A673 (cell line): ENCODE data around the gene GALNS. TPM values are rescaled to one million over a fixed set of nuclear protein-coding genes. Genes with fewer than 3 reads are reported as not detected.
"Not testable (repeated sequence)": the region's sequence is repeated elsewhere in the genome, so short reads cannot be mapped to it uniquely, and the experiment has no call there.

Source experiments
- BruUV-seq: library from RNA; stranded (reverse); fragments of 400-500 nt; replicated peaks from 2 replicates; lab custom pipeline; 2021; lab: Mats Ljungman, UMichigan
- CTCF ChIA-PET: fragments of 300-600 bp; sonication (Branson Sonifier 250); formaldehyde crosslinking; loops from one replicate; lab custom pipeline; 2022; ENCODE audit warnings: antibody characterized with exemption; lab: Charles Lee
- POLR2A ChIA-PET: fragments of 300-600 bp; sonication (Branson Sonifier 250); formaldehyde crosslinking; loops from one replicate; lab custom pipeline; 2022; ENCODE audit warnings: antibody characterized with exemption; ENCODE audit not compliant: low non-redundant PET; lab: Charles Lee
- DNase-seq: peaks from one replicate; pipeline ENCODE4 v3.0.0-alpha.2; 2015; ENCODE audit warnings: low spot score
- H3K27ac ChIP-seq: fragments of 200-600 bp; sonication (generic); 2 replicates; pipeline ENCODE4 v1.5.1; 2016; ENCODE audit warnings: mixed run types, low read depth, mild to moderate bottlenecking, mixed read lengths, antibody characterized with exemption, low read length; ENCODE audit not compliant: poor library complexity, severe bottlenecking
- H3K27me3 ChIP-seq: fragments of 200-600 bp; sonication (generic); replicated peaks from 2 replicates; pipeline ENCODE4 v1.6.1; 2017; ENCODE audit warnings: mixed run types, low read depth, mild to moderate bottlenecking, mixed read lengths, antibody characterized with exemption, low read length; ENCODE audit not compliant: insufficient read depth, poor library complexity
- H3K36me3 ChIP-seq: fragments of 200-600 bp; sonication (generic); 2 replicates; pipeline ENCODE4 v1.6.1; 2016; ENCODE audit warnings: mixed run types, mild to moderate bottlenecking, mixed read lengths, antibody characterized with exemption, low read length; ENCODE audit not compliant: insufficient read depth, poor library complexity, severe bottlenecking
- H3K4me1 ChIP-seq: fragments of 200-600 bp; sonication (generic); 2 replicates; pipeline ENCODE4 v1.6.1; 2017; ENCODE audit warnings: mixed run types, mild to moderate bottlenecking, mixed read lengths, antibody characterized with exemption, low read length; ENCODE audit not compliant: insufficient read depth, poor library complexity, severe bottlenecking
- H3K4me3 ChIP-seq: fragments of 200-600 bp; sonication (generic); 2 replicates; pipeline ENCODE4 v1.5.1; 2016; ENCODE audit warnings: low read depth, mixed run types, mild to moderate bottlenecking, mixed read lengths, low read length; ENCODE audit not compliant: poor library complexity, severe bottlenecking
- H3K9me3 ChIP-seq: fragments of 200-600 bp; sonication (generic); 2 replicates; pipeline ENCODE4 v1.6.1; 2016; ENCODE audit warnings: mixed run types, low read depth, mild to moderate bottlenecking, mixed read lengths, antibody characterized with exemption, low read length; ENCODE audit not compliant: poor library complexity, severe bottlenecking
- CTCF ChIP-seq: fragments of 300-800, 200-600 bp; sonication (generic); conservative IDR thresholded peaks from 2 replicates; pipeline ENCODE4 v1.5.1; 2017; ENCODE audit warnings: low read depth, mild to moderate bottlenecking, antibody characterized with exemption, low read length, moderate library complexity, mixed read lengths
- EZH2 ChIP-seq: fragments of 200-600 bp; sonication (generic); IDR thresholded peaks from 2 replicates; pipeline ENCODE4 v1.6.1; 2017; ENCODE audit warnings: borderline replicate concordance, low read depth, mild to moderate bottlenecking, mixed read lengths, antibody characterized with exemption, low read length; ENCODE audit not compliant: poor library complexity, severe bottlenecking
- intact Hi-C: fragments of 100-400 bp; cut with micrococcal nuclease; formaldehyde crosslinking; loops from one replicate; pipeline ENCODE4 v1.10.0; 2022; ENCODE audit not compliant: unreplicated experiment
- total RNA-seq: library from RNA; stranded (reverse); gene quantifications from 2 replicates; pipeline ENCODE4 v1.2.3, GENCODE V29; 2021

The GALNS gene
- total RNA-seq, 1 experiment from 2014 or later, result 54.8 TPM

GRCh38 chr16:88790312-88791211 is 66.2 kb downstream of the GALNS start:
- POLR2A ChIA-PET, result no interaction called here
- TF ChIP-seq EZH2 (no peak), CTCF (no peak)
- CTCF ChIA-PET, result no interaction called here
- Histone ChIP-seq H3K36me3 (no peaks in the 10 kb centered on the region), H3K27me3 (no peaks in the 10 kb centered on the region), H3K4me3 (no peak overlapping the region), H3K4me1 (peaks cover 14% of the 10 kb centered on the region), H3K27ac (no peak overlapping the region), H3K9me3 (no peaks in the 10 kb centered on the region)
- no peak for DNase-seq
- no TSS peak for BruUV-seq
- intact Hi-C loops, result no loop called here

- no peak for DNase-seq
- Histone ChIP-seq H3K27me3 (no peaks in the 10 kb centered on the region), H3K4me3 (no peak overlapping the region), H3K9me3 (no peaks in the 10 kb centered on the region), H3K36me3 (no peaks in the 10 kb centered on the region), H3K27ac (no peak overlapping the region), H3K4me1 (peaks cover 14% of the 10 kb centered on the region)
- TF ChIP-seq CTCF, result no peak
- intact Hi-C loops, result no loop called here
- BruUV-seq, result no TSS peak
- ChIA-PET CTCF (no interaction called here), POLR2A (no interaction called here)
These were observed 67.2 kb downstream of the GALNS start for GRCh38 chr16:88789594-88789993.

GRCh38 chr16:88788749-88789148 is 68.0 kb downstream of the GALNS start:
- H3K9me3 ChIP-seq, POLR2A ChIA-PET, CTCF ChIA-PET, H3K4me3 ChIP-seq, H3K27me3 ChIP-seq, H3K27ac ChIP-seq, BruUV-seq, intact Hi-C loops, H3K36me3 ChIP-seq, DNase-seq: not testable (repeated sequence)
- peaks cover 16% of the 10 kb centered on the region for H3K4me1 ChIP-seq
